Fibroblast of peridontal ligament (primary cell): ENCODE results near the gene CLEC17A.
"Not testable (repeated sequence)": the region's sequence is repeated elsewhere in the genome, so short reads cannot be mapped to it uniquely, and the experiment has no call there.

Source experiments
- DNase-seq: peaks from one replicate; pipeline ENCODE4 v3.0.0-alpha.2; 2010; ENCODE audit errors: extremely low read depth

Gene CLEC17A

GRCh38 chr19:14558370-14559066, 24.4 kb upstream of the CLEC17A start:
- DNase-seq = no peak

DNA sequence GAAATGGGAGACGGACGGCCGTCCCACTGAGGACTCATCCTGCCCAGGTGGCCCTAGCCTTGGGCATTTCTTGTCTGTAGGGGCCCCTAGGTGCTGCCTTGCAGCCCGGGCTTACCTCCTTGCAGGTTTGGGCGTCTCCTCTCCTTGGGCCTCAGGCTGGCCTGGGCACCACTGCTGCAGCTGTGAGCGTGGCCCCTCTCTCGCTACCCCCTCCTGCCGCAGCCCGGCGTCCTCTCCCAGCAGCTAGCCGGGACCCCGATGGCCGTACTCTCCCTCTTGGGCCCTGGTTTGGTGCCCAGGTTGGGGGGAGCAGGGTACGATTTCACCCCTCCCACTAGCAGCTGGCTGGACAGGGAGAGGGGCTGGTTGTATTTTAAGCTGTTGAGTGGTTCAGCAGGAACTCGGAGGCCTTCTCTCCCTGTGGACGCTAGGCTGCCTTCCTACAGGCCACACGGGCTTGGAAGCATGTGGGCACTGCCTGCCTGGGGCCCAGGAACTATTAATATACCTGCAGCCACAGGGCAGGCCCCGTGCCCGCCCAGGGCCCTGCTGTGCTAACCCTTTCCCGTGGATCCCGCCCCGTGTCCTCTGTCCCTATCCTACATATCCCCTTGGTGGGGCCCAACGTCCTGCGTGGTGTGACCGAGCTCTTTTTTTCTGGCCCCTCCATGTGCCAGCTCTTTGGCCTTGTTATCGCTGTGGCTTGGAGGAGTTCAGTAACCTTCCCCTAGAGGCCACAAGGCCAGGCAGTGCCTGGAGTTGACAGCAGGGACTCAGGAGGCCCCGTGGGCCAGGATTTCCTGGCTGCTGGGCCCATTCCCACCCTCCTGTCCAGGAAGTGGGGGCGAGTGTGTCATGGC, 22.7 kb upstream of the CLEC17A start:
- DNase-seq = no peak

DNA sequence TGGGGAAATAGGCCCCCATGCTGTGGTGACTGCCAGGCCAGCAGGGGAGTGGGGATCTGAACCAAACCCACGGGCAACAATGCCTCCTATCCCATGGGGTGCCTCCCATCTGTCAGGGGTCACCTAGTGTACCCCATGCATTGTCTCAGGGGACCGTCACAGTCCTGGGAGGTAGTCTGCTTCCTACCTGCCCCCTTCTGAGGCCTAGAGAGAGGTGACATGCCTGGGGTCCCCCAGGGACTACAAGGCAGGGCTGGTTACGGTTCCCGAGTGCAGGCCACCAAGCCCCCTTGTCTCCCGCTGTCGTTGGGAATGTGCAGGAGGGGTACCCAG, 22.1 kb upstream of the CLEC17A start:
- DNase-seq = no peak

- no peak for DNase-seq
Observed at GRCh38 chr19:14561249-14561648, 21.6 kb upstream of the CLEC17A start.

- peak; percentile 72 for DNase-seq
Observed at GRCh38 chr19:14561847-14562351, 21.0 kb upstream of the CLEC17A start.

DNA sequence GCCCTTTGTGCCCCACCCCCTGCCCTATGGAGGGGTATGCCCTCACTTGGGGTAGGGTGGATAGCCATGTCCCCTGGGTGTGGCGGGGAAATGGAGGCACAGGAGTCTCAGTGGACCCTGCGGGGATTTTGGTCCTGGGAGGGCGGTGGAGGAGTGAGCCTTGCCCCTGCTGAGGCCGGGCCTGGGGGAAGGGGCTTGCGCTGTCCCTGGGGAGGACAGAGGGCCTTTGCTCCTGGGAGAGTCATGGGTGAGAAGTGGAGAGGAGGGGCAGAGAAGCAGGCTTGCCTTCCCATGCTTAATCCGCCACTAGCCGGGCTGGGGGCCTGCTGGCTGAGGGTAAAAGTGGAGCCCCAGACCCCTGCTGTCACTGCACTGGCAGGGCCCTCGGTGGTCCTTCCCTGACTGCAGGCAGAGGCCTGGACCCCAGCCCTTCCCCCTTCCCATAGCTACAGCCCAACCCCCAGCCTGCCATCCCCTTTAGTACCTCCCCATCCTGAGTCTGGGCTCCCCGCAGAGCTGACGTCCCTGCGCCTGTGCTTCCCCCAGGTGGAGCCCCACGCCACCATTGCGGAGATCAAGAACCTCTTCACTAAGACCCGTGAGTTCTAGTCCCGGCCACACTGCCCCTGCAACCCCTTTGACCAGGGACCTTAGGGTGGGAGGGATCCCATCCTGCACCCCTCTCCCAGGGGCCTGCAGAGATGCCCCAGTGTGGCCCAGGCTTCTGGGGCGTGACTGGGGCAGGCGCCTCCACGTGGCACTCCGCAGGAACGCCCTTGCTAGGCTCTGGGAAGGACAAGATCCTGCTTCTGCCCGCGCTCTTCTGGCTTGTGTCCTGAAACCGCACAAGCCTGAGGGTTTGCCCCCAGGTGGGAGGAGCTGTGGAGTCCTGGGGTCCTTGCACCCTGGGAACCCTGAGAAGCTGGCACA, 20.0 kb upstream of the CLEC17A start:
- DNase-seq = no peak

- no peak for DNase-seq
Observed at GRCh38 chr19:14563590-14563926, 19.3 kb upstream of the CLEC17A start.

DNA sequence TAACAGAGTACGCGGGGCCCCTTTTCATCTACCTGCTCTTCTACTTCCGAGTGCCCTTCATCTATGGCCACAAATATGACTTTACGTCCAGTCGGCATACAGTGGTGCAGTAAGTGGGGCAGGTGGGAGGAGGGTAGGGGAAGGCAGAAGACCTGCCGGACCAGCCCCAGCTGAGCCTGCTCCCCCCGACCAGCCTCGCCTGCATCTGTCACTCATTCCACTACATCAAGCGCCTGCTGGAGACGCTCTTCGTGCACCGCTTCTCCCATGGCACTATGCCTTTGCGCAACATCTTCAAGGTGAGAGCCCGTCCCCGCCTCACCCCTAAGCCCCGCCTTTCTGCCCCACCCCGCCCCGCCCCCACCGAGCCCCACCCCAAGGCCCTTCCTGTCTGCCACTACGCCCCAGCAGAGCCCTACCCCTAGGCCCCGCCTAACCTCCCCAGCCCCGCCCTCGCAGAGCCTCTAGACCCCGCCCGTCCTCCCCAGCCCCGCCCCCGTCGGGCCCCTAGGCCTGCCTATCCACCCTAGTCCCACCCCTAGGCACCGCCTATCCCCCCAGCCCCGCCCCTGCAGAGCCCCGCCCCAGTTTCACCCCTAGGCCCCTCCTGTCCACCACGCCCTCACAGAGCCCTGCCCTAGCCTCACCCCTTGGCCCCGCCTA, 18.8 kb upstream of the CLEC17A start:
- no peak for DNase-seq

DNA sequence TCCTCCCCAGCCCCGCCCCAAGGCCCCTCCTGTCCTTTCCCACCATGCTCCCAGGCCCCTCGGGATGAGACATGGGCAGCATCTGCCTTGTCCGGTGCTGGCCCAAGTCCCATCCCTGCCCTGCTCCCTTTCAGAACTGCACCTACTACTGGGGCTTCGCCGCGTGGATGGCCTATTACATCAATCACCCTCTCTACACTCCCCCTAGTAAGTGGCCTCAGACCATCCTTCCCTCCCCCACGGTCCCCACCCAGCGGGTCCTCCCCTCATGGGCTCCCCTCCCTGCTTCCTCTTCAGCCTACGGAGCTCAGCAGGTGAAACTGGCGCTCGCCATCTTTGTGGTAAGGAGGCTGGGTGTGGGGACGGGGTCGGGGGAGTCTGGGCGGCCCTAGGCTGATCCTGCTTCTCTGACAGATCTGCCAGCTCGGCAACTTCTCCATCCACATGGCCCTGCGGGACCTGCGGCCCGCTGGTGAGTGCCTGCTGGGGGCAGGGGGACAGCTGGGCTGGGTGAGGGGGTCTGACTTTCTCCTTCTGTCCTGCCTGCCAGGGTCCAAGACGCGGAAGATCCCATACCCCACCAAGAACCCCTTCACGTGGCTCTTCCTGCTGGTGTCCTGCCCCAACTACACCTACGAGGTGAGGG, 18.1 kb upstream of the CLEC17A start:
- not testable (repeated sequence) for DNase-seq

GRCh38 chr19:14565298-14565679, 17.6 kb upstream of the CLEC17A start:
- no peak for DNase-seq

GRCh38 chr19:14565765-14566711, 16.8 kb upstream of the CLEC17A start:
- no peak for DNase-seq

DNA sequence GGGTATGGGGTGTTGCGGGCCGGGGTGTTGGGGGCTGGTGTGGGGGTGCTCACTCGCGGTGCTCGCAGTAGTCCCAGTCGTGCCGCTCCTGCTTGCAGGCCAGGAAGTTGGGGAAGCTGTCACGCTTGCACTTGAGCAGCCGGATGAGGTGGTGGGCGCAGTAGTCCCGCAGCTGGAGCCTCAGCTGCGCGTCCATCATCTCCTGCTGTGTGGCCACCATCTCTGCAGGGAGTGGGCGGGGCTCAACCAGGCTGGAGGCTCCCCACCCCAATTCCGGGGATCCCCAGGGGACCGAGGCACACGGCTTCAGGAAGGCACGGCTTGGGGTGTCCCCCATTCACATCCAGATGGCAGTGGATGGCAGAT, 16.2 kb upstream of the CLEC17A start:
- no peak for DNase-seq

GRCh38 chr19:14567079-14567478, 15.8 kb upstream of the CLEC17A start:
- no peak for DNase-seq

GRCh38 chr19:14570864-14571527, 11.9 kb upstream of the CLEC17A start:
- no peak for DNase-seq

DNA sequence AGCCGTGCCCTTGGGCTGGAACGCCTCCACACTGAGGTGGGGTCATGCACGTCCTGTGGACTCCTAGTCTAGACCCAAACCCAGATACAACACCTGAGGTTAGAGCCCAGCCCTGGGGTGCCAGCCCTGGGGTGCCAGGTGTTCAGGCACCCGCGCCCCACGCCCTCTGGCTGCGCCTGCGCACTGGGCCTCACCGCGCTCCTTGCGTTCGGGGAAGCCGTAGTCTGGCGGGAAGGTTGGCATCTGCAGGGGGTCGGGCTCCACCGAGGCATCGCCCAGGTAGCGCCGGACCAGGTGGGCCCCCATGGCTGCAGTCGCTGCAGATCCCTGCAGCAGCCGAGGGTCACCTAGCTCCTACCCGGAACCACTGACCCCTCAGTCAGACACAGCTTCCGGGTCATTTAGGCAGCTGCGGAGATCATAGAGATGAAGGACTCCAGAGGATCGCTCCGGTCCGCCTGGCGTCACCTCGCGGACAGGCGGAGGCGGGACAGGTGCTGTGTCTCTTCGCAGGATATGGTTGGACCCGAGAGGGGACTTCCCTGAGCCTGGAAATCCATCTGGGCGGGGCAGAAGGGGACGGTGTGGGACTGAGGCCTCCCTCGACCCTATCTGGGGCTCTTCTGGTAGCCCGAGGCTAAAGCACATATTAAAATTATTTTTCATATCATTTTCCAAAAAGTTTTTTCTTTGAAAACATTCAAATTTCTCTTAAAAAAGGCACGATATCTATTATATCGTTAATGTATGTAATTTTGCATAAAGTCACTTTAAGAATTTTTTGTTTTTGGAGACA, 11.0 kb upstream of the CLEC17A start, which contains the start of gene NDUFB7:
Gene NDUFB7, minus strand, starts transcription at position 372 of the 796 bp plus-strand sequence. Its CDS starts 66 bp downstream, at position 306.
- peak; percentile 91 for DNase-seq

DNA sequence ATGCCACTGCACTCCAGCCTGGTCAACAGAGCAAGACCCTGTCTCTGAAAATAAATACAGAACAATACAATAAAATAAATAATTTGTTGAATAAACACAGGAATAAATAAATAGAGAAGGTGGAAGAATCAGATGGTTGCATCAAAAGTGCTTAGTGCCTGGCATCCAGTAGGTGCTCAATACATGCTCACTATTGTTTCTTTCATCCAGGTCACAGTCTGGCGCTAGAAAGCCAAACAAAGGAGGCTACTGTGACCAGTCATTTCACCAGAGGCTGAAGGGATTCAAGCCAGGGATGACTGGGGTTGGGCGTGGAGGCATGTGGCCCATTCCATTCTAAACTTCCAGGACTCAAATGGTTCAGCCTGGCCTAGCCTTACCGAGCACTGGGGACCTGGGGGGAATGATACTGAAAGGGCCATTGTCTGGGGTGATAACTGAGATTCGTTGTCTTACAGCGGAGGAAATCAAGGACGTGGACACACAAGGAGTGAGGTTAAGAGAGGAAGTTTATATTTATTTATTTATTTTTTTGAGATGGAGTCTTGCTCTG, 7.4 kb upstream of the CLEC17A start:
- DNase-seq = no peak

GRCh38 chr19:14576363-14576762, 6.5 kb upstream of the CLEC17A start:
- DNase-seq = no peak

DNA sequence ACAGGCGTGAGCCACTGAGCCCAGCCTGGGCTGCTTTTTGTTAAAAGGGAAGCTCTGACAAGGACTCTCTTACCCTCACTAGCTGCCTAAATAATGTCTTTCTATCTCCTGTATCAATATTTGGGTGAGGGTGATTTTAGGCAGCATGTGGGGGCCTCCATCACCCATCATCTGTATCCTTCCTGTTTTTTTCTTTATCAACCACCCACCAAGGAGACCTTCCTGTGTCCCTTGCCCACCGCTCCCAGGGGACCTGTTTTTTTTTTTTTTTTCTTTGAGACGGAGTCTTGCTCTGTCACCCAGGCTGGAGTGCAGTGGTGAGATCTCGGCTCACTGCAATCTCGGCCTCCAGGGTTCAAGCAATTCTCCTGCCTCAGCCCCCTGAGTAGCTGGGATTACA, 5.6 kb upstream of the CLEC17A start:
- DNase-seq = no peak
